ENCODE data around the gene STARD8.
"Not testable (repeated sequence)": the region's sequence is repeated elsewhere in the genome, so short reads cannot be mapped to it uniquely, and the experiment has no call there.

The STARD8 gene

DNA sequence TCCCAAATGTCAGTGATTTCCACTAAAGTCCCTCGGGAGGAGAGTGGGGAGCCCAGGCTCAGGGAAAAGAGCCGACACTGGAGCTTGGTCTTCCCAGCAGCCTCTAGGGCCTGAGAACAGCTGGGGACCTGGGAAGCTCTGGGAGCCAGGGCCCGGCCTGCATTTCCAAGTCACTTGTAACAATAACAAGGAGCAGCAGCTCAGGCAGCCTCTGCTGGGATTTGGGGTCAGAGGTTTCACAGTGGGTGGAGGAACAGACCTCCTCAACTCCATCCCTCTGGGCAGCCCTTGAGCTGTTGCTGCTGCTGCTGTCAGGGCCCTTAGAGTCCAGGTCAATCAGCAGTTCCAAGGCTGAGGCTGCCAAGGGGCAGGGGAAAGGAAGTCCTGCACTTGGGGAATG lies 11.1 kb downstream of the STARD8 start:
- DNase-seq, result no peak

DNA sequence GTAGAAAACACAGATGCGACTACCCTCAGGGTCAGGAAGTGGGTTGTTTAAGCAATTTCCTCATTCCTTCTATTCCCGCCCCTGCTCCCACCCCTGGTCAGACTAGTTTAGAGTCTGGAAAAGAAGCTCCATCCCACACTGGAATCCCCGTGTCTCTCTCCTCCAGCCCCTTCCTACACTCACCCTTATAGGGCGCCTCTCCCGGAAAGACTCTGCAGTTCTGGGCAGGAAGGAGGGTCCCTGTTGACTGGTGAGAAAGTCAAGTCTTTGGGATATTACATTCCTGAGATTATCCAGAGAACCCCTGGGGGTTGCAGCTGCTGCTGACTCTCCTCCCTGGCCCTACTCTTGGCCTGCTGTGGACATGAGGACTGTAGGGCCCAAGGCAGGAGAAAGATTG lies 11.9 kb downstream of the STARD8 start:
- DNase-seq, result no peak

DNA sequence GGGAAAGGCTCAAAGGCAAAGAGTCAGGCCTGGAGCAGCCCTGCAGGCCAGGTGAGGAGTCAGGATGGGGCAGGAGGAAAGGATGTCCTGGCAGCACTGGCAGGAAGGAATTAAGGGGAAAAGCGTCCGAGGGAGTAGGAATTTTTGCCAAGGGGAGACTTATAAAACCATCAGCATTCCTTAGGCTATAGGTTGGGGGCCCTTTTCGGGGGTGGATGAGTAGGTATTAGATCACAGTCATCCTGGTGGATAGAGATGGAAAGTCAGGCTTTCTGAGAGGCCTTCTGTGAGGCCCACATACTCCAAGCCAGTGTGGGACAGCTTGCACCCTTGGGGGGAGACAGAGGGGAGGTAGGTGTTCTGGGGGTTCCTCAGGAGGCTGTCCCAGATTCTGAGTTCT lies 12.3 kb downstream of the STARD8 start:
- no peak for DNase-seq

GRCh38 chrX:68660746-68661145 lies 13.3 kb downstream of the STARD8 start:
- DNase-seq, result no peak

DNA sequence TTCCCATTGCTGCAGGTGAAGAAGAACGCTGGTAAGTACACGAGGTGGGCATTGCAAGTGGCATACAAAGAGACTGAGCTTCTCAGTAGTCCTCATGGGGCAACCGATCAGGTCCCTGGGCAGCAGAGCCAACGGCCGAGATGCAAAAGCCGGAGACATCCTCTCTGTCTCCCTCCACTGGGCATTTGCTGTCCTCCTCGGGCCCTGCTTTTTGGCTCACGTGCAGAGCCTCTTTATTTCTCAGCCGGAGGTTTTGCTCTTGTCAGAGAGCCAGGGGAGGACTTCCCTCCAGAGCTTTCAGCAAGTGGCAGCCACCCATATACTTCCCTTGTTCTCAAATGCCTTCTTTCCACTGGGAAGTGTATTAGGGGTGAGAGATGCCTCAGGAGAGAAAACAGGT lies 18.0 kb downstream of the STARD8 start:
- no peak for DNase-seq

DNA sequence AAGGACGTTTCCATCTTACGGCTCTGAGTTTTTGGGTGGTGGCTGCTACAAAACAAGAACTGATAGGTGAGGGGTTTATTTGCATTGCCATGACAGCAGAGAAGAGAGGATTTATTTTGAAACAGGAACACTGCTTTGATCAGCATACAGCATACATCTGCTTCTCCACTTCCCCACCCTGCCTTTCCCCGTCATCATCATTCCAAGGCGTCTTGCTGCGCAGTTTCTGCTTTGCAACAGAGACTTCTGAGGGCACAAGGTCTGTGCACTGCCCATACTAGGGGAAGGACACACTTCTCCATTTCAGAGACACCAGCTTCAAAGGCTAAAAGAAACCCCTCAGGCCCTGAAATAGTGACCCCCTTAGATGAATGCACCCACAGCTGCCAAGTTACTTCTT lies 19.1 kb downstream of the STARD8 start:
- no peak for DNase-seq

DNA sequence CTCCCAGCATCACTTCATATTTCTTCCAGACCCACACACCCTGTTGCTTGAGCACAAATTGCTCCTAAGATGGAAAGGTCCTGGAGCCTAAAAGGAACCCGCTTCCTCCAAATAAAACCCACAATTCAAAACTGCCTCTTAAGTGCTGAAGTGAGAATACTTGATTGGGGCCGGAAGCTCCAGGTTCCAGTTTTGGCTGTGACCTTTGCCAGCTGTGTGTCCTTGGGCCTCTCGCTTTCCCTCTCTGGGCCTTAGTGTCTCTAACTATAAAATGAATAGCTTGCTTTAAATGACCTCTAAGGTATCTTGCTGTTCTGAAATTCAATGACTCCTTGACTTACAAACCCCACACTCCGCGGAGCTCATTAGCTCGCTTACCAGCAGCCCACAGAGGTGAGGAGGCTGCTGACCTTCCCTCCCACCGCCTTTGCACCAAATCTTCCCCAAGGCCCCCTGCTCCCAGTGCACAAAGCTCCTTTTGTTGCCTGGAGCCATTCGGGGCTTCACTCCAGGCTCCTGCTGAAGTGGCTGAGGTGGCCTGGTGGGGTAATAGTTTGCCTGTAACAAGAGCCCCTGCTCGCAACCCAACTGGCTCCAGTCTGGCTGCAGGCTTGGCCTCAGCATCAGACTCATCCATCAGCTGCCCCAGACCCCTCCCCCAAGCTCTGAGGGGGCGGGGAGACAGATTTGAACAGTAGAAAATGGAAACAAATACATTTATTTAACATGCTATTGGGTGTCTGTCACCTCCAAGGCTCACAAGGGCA lies 21.8 kb downstream of the STARD8 start:
- no peak for DNase-seq

GRCh38 chrX:68669871-68670270 lies 22.4 kb downstream of the STARD8 start:
- no peak for DNase-seq

DNA sequence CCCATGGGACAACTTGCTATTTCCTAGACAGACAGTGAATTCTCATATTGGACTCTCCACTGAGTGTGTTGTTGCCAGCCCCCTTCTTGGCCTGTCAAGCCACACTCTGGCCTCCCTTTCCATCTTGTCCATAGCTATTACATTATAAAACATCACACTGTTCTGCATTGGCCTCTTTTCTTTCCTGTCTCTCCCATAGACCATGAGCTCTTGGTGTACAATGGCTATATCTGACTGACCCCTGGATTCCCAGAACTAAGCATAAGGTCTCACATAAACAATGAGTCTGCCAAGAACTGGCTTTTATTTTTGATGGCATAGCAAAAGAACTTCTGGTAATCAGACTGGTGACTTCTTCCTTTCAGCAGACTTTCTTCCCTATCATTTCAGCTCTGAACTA lies 23.8 kb downstream of the STARD8 start:
- no peak for DNase-seq

GRCh38 chrX:68672581-68673318 lies 25.3 kb downstream of the STARD8 start:
- no peak for DNase-seq

DNA sequence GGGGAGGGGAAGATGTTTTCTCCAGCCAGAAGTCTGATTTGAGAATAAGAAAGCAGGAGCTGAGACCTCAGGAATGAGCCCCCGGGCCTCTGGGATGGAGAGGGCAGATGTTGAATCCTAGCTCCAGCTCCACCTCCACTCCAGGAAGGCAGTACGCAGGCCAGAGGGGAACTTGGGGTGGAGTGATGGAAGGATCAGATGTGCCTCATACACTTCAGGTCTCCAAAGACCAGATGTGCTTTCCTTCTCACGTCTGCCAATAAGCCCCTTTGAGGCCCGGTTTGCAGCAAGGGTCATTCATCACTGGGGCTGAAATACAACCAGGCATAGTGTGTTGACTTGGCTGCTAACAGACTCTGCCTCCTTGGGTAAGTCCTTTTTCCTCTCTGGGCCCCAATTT lies 28.1 kb downstream of the STARD8 start:
- no peak for DNase-seq

- DNase-seq, result no peak
Observed at GRCh38 chrX:68676335-68676734, 28.9 kb downstream of the STARD8 start.

GRCh38 chrX:68677998-68678397 lies 30.5 kb downstream of the STARD8 start:
- DNase-seq, result no peak

DNA sequence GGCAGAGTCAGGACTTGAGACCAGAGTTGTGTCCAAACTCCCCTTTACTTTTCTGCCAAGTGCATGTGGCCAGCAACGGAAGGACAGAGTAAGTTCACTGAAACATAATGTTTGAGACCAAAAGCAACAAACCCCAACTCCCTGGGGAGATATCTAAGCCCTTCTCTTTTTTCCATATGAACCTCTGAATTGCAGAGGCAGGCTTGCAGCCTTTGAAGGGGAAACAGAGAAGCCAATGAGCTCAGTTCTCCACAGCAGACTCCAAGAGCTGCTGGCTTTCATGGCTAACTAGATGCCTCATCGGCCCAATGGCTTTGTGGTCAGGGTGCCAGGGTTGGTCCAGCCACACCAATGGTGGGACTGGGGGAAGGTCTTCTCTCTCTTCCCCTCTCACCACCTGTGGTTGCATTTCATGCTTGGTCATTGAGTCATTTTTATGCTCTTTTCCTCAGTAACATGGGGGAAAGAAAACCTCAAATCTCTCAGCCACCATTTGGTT lies 34.0 kb downstream of the STARD8 start:
- no peak for DNase-seq

DNA sequence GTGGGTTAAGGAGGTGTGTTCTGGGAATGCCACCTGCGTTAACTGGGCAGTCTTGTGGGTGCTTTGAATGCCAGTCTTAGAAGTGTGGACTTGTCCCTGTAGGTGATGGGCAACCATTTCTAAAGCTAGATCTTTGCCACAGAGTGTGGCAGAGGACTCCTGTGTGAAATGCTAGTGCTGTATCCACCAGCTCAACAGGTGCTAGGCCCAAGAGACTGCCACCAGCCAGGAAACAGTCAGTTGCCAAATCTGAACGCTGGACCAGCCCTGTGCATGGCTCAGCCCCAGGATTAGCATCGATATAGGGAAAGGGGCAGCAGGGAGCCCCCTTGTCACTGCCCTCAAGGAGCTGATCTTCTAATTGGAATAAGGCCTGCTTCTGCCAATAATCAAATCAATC lies 35.3 kb downstream of the STARD8 start:
- DNase-seq, result no peak

GRCh38 chrX:68683580-68683979 lies 36.1 kb downstream of the STARD8 start:
- no peak for DNase-seq

DNA sequence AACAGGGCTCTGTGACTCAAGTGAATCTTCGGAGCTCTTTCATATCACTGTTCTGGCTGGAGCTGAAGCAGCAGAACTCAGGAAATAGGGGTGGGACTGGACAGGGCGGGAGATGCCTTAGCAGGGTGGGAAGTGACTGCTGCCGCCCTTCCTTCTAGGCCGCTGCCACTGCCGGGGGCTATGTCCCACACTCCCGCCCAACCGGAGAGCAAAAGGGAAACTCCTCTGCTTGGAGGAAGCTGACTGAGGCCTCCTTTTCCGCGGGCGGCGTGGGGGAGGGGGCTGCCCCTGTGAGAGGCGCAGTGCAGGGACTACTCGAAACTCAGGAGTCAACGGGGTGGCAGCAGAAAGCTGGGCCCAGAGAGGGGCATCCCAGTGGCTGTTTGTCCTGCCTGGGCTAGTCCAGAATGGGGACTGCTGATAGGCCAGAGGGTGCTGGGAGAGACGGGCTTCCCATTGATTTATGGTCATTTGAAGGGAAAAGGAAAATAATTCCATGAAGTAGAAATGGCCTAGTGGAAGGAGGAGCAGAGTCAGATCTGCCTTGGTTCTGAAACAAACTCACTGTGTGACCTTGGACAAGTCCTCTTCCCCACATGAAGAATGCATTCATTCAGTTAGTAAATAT lies 36.9 kb downstream of the STARD8 start:
- no peak for DNase-seq

DNA sequence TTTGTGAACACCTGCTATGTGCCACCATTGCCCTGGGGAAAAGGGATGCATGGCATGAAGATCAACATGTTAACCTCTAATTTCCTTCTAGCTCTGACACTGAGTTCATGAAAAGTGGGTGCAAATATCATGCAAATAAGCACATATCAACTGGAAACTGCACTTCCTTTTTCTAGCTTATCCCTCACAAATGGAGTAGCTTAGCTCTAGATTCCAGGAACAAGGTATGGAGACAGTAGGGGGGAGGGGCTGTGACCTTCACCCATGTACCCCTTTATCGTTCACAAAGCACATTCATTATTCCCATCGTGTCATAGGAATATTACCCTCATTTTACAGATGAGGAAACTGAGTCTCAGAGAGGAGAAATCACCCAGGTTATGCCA lies 37.4 kb downstream of the STARD8 start:
- DNase-seq, result no peak

DNA sequence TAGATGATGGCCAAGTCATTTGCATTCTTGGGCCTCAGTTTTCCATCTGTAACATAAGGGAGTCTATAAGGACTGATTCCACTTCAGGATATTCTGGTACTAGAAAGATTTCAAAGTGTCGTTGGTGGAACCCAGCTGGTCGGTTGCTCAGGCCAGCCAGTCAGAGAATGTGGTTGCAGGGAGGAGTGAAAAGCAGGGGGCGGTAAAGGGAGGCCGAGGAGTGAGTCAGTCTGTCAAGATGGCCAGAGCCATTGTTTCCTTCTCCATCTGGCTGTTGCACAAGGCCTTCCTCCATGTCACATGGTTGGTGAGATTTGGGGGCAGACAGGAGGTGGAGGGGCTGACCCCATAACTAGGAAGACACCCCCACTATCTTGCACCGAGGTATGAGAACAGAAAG lies 38.2 kb downstream of the STARD8 start:
- no peak for DNase-seq

DNA sequence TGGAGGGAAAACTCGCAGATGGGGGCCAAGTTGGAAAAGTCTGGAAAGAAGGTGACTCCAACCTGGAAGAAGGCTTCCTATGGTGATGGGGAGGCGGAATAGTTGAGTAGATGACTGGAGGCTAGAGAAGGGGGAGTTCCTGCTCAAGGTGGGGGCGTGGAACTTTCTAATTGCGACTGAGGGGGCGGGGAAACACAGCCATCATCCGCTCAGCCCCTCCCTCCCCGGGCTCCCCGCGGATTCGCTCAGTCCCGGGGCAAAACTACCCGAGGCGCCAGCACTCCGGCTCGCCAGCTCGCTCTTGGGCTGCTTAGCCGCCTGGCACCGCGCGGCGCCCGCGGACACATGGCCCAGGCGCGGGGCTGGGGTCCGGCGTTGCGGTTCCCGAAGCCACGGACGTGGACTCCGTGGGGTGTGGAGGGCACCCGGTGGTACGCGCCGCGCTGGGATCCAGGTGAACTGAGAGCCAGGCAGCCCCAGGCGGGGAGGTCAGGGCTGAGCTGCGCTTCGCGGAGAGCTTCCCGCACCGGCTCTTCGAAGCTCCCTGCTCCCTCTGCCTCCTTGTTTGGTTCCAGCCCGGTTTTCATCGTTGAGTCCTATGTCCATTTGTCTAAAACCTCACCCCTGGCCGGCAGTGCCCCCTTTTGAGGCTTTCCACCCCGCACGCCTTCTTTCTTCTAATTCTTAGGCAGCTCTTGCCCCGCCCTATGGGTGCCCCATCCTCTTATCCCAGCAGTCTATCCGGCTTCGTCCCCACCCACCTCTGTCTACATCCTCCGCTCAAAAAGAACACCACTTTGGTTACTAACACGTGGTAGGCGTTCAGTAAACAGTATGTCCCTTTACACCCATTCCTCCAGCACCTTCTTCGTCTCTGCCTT lies 38.9 kb downstream of the STARD8 start:
- DNase-seq, result no peak

- DNase-seq, result not testable (repeated sequence)
Observed at GRCh38 chrX:68688931-68689330, 41.5 kb downstream of the STARD8 start.

- DNase-seq, result no peak
Observed at GRCh38 chrX:68690936-68691501, 43.6 kb downstream of the STARD8 start.

- DNase-seq, result no peak
Observed at GRCh38 chrX:68691921-68692320, 44.5 kb downstream of the STARD8 start.
